Stimulated activated CD8-positive, alpha-beta memory T cell treated with anti-CD3 and anti-CD28 coated beads, Interleukin-12 subunit alpha, Interleukin-12 subunit beta, amount 100 ng/mL, for 1 hour (primary cell): Measurements from ENCODE around the gene FTSJ3.

Experiments used
- DNase-seq: peaks from one replicate; pipeline ENCODE4 v3.0.0-alpha.2; 2020; ENCODE audit warnings: low read depth

The FTSJ3 gene

DNA sequence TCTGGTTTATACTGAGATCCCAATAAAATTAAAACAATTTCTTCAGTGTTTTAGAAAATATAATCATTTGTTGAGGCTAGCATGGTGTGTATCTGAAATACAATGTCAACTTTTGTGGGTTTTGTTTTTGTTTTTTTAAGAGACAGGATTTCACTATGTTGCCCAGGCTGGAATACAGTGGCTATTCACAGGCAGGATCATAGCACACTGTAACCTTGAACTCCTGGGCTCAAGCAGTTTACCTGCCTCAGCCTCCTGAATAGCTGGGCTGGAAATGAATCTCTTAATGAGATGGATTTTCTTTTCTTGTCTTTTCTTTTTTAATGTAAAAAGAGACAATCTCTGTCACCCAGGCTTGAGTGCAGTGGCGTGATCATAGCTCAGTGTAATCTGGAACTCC is 41.3 kb downstream of the FTSJ3 start:
- DNase-seq: no peak

DNA sequence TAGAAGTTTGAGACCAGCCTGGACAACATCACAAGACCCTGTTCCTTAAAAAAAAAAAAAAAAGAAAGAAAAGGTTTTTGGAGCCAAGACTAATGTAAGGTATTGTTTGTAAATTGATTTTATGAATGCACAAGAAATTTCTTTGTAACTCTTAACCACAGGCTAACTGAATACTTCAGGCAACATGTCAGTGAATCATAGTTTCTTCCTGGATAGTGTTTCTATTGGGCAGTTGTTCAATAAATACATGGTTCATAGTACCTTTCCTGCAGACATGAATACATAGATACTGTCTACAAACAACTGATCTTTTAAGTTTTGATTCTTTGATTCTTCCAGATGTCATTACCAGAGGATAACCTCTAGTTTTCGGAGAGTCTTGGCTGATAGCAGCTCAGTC is 41.9 kb downstream of the FTSJ3 start:
- no peak for DNase-seq

DNA sequence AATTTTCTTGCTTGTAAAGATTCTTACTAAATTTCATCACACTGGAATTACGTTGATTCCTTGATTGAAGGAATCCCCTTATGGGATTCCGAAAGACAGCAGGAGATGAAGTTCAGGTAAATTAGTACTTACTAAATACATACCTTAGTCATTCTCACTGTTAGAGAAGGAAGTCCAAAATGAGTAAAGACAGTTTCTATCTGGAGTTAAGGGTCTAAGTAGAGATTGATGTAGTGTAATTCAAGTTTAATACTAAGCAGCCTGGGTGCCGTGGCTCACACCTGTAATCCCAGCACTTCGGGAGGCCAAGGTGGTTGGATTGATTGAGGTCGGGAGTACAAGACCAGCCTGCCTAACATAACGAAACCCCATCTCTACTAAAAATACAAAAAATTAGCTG is 43.9 kb downstream of the FTSJ3 start:
- DNase-seq: no peak

DNA sequence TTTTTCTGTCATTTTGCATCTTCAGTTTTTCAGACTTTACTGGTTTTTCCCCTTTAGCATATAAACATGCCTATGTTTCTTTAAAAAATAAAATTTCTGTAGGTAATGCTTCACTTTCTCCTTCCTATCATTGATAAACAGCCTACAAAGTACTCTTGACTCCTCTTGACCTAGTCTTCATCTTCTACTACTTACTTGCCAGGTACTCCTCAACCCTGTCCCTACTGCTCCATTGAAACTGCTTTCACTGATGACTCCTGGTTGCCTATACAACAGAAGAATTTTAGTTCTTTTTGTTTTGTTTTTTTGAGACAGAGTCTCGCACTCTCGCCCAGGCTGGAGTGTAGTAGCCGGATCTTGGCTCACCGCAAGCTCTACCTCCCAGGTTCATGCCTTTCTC is 46.5 kb downstream of the FTSJ3 start:
- no peak for DNase-seq

DNA sequence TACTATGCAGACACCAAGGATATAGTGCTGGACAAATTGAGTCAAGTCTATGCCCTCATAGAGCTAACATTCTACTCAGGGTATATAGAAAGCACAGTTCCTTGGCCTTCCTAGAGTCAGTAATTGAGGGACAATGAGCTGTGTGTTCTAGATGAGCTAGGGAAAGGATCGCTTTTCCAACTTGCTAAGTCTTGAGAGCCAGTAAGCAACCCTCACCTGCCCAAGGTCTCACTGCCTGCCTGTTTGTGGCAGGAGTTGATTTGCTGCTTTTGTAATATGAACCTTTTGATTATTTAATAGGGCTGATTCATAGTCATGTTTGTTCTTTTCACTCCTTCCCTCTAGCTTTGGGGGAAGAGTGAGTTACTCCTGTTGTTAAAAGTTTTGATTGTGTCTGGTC is 47.0 kb downstream of the FTSJ3 start:
- no peak for DNase-seq

DNA sequence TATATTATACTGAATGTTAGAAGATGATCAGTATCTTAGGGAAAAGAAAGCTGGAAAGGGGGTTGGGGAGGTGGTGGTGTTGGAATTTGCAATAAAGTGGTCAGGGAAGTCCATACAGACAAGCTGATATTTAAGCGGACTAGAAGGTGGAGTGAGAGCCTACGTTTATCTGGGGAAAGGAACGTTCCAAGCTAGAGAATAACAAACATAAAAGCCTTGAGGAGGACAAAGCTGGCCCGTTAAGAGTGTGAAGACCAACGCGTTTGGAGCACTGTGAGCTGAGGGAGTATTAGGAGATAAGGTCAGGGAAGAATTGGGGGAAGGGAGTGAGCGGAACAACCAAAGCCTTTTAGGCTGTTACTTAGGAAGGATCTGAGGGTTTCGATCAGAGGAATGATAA is 52.0 kb downstream of the FTSJ3 start:
- DNase-seq: no peak

DNA sequence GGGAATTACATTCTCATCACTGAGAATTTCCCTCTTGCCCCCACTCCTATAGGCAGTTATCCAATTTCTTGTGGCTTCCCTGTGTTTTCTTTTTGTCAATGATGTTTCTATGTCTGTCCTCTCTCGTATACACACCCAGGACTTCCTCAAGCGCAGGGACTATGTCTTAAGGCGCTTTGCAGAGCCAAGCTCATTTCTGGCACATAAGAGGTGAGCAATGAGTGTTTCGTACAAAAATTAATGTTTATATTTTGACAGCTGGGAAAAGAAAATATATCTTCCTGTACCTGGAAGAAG is 52.5 kb downstream of the FTSJ3 start:
- no peak for DNase-seq

DNA sequence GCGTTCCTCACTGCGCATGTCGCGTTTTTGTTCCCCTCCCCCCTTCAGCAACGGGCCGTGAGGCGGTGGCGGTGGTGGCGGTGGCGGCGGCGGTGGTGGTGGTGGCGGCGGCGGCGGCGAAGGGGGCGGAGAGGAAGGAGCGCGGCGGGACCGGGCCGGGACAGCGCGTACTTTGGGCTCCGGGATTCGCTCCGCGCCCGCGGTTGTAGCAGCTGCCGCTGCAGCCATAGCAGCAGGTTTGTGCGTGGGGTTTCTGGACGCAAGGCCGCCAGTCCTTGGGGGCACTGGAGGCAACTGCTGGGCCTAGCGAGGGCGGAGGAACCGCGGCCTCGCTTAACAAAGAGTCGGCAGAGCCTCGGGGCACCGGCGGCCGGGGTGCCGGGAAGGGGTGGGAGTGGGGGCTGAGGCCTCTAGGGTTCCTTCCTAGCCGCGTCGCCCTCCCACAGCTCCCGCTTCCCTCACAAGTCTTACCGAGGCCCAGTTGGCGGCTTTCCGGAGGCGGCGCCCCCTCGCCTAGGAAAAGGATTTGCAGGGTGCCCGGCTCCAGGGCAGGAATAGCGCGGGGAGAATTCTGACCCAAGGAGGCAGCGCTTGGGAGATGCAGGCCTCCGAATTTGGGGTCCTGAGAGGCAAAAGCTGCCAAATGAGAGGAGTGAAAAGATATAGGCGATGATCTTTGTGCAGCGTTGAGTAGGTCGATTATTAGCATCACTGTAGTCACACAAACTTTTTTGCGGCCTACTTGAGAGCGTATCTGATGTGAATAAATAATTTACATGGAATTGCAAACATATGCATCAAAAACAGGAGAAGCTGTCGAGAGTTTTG is 53.1 kb downstream of the FTSJ3 start, which contains the start of gene DDX42:
TSS of gene DDX42 (plus strand) at position 30 of the 828 bp plus-strand sequence. CDS start 12,880 bp downstream, outside the sequence.
- peak; percentile 83 for DNase-seq

DNA sequence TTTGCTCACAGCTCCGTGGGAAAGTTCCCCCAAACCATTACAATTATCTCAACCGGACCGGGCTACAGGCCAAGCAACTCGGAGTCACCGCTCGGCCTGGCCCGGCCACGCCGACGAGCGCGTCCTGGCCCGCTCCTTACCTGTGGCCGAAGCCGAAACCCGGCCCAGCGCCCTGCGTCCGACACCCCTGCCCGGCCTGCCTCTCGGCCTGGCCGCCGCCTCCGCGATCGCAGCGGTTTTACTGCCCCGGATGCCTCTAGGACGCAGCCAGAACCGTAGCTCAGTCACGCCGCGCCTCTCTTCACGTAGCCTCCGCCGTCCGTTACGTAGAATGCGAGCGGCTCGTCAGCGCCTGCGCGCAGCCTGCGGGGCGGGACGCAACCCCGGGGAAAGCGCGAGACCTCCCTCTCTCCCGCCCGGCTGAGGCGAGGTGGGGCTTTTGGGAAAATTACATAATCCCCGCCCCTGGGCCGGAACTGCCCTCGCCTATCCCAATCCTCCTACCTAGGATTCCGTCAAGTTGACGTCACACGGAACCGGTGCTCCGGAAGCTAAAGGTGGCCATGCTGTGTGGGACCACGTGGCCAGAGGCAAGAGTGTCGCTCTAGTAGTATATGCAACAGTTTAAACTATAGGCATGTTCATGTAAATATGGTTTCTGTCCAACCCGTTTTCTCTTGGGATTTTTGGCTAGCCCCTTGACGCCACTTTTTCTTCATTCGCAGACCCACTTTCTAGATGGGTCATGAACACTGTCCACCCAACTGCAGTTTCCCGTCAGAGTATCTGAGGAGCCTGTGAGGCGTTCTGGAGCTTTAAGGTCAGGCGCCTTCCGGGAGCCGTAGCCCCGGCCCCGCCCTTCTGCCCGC is 54.0 kb downstream of the FTSJ3 start, which contains the start of gene CCDC47:
TSS of gene CCDC47 (minus strand) at position 326 of the 869 bp plus-strand sequence. CDS start 7,422 bp downstream, outside the sequence.
- peak; percentile 95 for DNase-seq

DNA sequence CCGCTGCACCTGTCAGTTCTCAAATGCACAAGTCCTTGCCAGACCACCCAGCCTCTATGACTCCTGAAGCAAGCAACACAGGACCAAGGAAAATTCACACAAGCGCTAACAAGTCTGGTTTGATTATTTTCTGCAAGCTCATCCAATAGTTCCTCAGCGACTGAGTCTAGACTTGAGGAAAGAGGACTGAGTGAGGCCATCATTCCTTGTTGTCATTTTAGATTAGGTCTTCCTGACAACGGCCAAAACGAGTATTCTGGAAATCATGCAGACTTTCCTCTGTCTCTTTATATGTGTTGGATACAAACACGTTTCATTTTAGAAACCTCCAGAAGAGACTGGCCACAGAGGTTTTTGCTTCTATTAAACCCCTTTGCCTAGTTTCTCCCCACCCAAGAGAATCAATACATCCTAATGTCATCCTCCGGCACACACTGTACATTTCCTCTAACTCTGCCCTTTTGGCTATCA is 54.6 kb downstream of the FTSJ3 start:
- no peak for DNase-seq
